Measurements from ENCODE around the gene WWC2. TPM values are rescaled to one million over a fixed set of nuclear protein-coding genes. Genes with fewer than 3 reads are reported as not detected.

The WWC2 gene
- total and polyA plus RNA-seq, 4 donors: 7.1 to 50.3 (median 24.9) TPM

GRCh38 chr4:183163135-183163534 lies 64.1 kb downstream of the WWC2 start:
- 92 to 94% methylated on average over 3 of the region's 3 CpGs for WGBS, 2 donors
- Histone ChIP-seq H3K27ac (ENCODE audit: low read depth in 1 of 2, low read length in 2 of 2) (no peak overlapping the region), H3K4me1 (ENCODE audit: control insufficient read depth in 1 of 2, insufficient read depth in 2 of 2, low read length in 2 of 2) (peaks cover 4 to 6% of the 10 kb centered on the region in 2 donors), H3K36me3 (ENCODE audit: control insufficient read depth in 1 of 2, insufficient read depth in 2 of 2, low read length in 1 of 2) (no peaks in the 10 kb centered on the region), H3K27me3 (ENCODE audit: control insufficient read depth in 1 of 2, insufficient read depth in 2 of 2, low read length in 1 of 2) (no peaks in the 10 kb centered on the region), H3K9me3 (ENCODE audit: control insufficient read depth, low read length) (no peaks in the 10 kb centered on the region), H3K4me3 (ENCODE audit: low read length in 2 of 2) (no peak overlapping the region)
- no peak for DNase-seq
- ATAC-seq (ENCODE audit: low FRiP score): no peak
- intact Hi-C loops (cut with DNase I): no loop called here

GRCh38 chr4:183164963-183165362 lies 65.9 kb downstream of the WWC2 start:
- Histone ChIP-seq H3K27ac (ENCODE audit: low read depth in 1 of 2, low read length in 2 of 2) (no peak overlapping the region), H3K36me3 (ENCODE audit: control insufficient read depth in 1 of 2, insufficient read depth in 2 of 2, low read length in 1 of 2) (no peaks in the 10 kb centered on the region), H3K4me1 (ENCODE audit: control insufficient read depth in 1 of 2, insufficient read depth in 2 of 2, low read length in 2 of 2) (peaks cover 4 to 6% of the 10 kb centered on the region in 2 donors), H3K27me3 (ENCODE audit: control insufficient read depth in 1 of 2, insufficient read depth in 2 of 2, low read length in 1 of 2) (no peaks in the 10 kb centered on the region), H3K4me3 (ENCODE audit: low read length in 2 of 2) (no peak overlapping the region), H3K9me3 (ENCODE audit: control insufficient read depth, low read length) (no peaks in the 10 kb centered on the region)
- 10 to 20% methylated on average over 1 of the region's 1 CpG for WGBS, 2 donors
- intact Hi-C loops (cut with DNase I): no loop called here
- no peak for ATAC-seq (ENCODE audit: low FRiP score)
- DNase-seq: no peak

GRCh38 chr4:183165376-183165775 lies 66.3 kb downstream of the WWC2 start:
- intact Hi-C loops (cut with DNase I): no loop called here
- Histone ChIP-seq H3K4me1 (ENCODE audit: control insufficient read depth in 1 of 2, insufficient read depth in 2 of 2, low read length in 2 of 2) (peaks cover 4 to 9% of the 10 kb centered on the region in 2 donors), H3K36me3 (ENCODE audit: control insufficient read depth in 1 of 2, insufficient read depth in 2 of 2, low read length in 1 of 2) (no peaks in the 10 kb centered on the region), H3K4me3 (ENCODE audit: low read length in 2 of 2) (no peak overlapping the region), H3K9me3 (ENCODE audit: control insufficient read depth, low read length) (no peaks in the 10 kb centered on the region), H3K27me3 (ENCODE audit: control insufficient read depth in 1 of 2, insufficient read depth in 2 of 2, low read length in 1 of 2) (no peaks in the 10 kb centered on the region), H3K27ac (ENCODE audit: low read depth in 1 of 2, low read length in 2 of 2) (no peak overlapping the region)
- WGBS, 2 donors: 2 to 10% methylated on average over 1 of the region's 1 CpG
- no peak for ATAC-seq (ENCODE audit: low FRiP score)
- no peak for DNase-seq

- intact Hi-C loops (cut with DNase I): no loop called here
Measured at GRCh38 chr4:183170894-183171293, 71.8 kb downstream of the WWC2 start.

GRCh38 chr4:183171484-183172267 lies 72.6 kb downstream of the WWC2 start:
- WGBS, 2 donors: 80 to 83% methylated on average over 4 of the region's 4 CpGs
- DNase-seq (no peak), ATAC-seq (ENCODE audit: low FRiP score) (no peak)
- intact Hi-C loops (cut with DNase I): no loop called here
- H3K4me3 ChIP-seq (ENCODE audit: low read length in 2 of 2): no peak overlapping the region
- H3K4me1 ChIP-seq (ENCODE audit: control insufficient read depth in 1 of 2, insufficient read depth in 2 of 2, low read length in 2 of 2): peaks cover 0 to 9% of the 10 kb centered on the region in 2 donors
- no peaks in the 10 kb centered on the region for H3K36me3 ChIP-seq (ENCODE audit: control insufficient read depth in 1 of 2, insufficient read depth in 2 of 2, low read length in 1 of 2)
- no peaks in the 10 kb centered on the region for H3K9me3 ChIP-seq (ENCODE audit: control insufficient read depth, low read length)
- H3K27me3 ChIP-seq (ENCODE audit: control insufficient read depth in 1 of 2, insufficient read depth in 2 of 2, low read length in 1 of 2): no peaks in the 10 kb centered on the region
- H3K27ac ChIP-seq (ENCODE audit: low read depth in 1 of 2, low read length in 2 of 2): no peak overlapping the region

More at GRCh38 chr4:183170894-183171293, 71.8 kb downstream of the WWC2 start:
- Histone ChIP-seq H3K4me3 (ENCODE audit: low read length in 2 of 2) (no peak overlapping the region), H3K27ac (ENCODE audit: low read depth in 1 of 2, low read length in 2 of 2) (no peak overlapping the region), H3K27me3 (ENCODE audit: control insufficient read depth in 1 of 2, insufficient read depth in 2 of 2, low read length in 1 of 2) (no peaks in the 10 kb centered on the region), H3K9me3 (ENCODE audit: control insufficient read depth, low read length) (no peaks in the 10 kb centered on the region), H3K4me1 (ENCODE audit: control insufficient read depth in 1 of 2, insufficient read depth in 2 of 2, low read length in 2 of 2) (peaks cover 0 to 9% of the 10 kb centered on the region in 2 donors), H3K36me3 (ENCODE audit: control insufficient read depth in 1 of 2, insufficient read depth in 2 of 2, low read length in 1 of 2) (no peaks in the 10 kb centered on the region)
- no peak for DNase-seq
- ATAC-seq (ENCODE audit: low FRiP score): no peak

GRCh38 chr4:183172881-183173280 lies 73.8 kb downstream of the WWC2 start:
- ATAC-seq (ENCODE audit: low FRiP score): no peak
- intact Hi-C loops (cut with DNase I): no loop called here
- H3K4me1 ChIP-seq (ENCODE audit: control insufficient read depth in 1 of 2, insufficient read depth in 2 of 2, low read length in 2 of 2): peaks cover 0 to 9% of the 10 kb centered on the region in 2 donors
- H3K4me3 ChIP-seq (ENCODE audit: low read length in 2 of 2): no peak overlapping the region
- no peaks in the 10 kb centered on the region for H3K9me3 ChIP-seq (ENCODE audit: control insufficient read depth, low read length)
- no peak overlapping the region for H3K27ac ChIP-seq (ENCODE audit: low read depth in 1 of 2, low read length in 2 of 2)
- H3K36me3 ChIP-seq (ENCODE audit: control insufficient read depth in 1 of 2, insufficient read depth in 2 of 2, low read length in 1 of 2): no peaks in the 10 kb centered on the region
- no peaks in the 10 kb centered on the region for H3K27me3 ChIP-seq (ENCODE audit: control insufficient read depth in 1 of 2, insufficient read depth in 2 of 2, low read length in 1 of 2)
- WGBS, 2 donors: 91 to 94% methylated on average over 1 of the region's 1 CpG
- no peak for DNase-seq

GRCh38 chr4:183173580-183174526 lies 74.8 kb downstream of the WWC2 start:
- Histone ChIP-seq H3K4me3 (ENCODE audit: low read length in 2 of 2) (no peak overlapping the region), H3K4me1 (ENCODE audit: control insufficient read depth in 1 of 2, insufficient read depth in 2 of 2, low read length in 2 of 2) (peaks cover 0 to 9% of the 10 kb centered on the region in 2 donors), H3K27me3 (ENCODE audit: control insufficient read depth in 1 of 2, insufficient read depth in 2 of 2, low read length in 1 of 2) (no peaks in the 10 kb centered on the region), H3K27ac (ENCODE audit: low read depth in 1 of 2, low read length in 2 of 2) (no peak overlapping the region), H3K9me3 (ENCODE audit: control insufficient read depth, low read length) (no peaks in the 10 kb centered on the region), H3K36me3 (ENCODE audit: control insufficient read depth in 1 of 2, insufficient read depth in 2 of 2, low read length in 1 of 2) (no peaks in the 10 kb centered on the region)
- ATAC-seq (ENCODE audit: low FRiP score) (no peak), DNase-seq (no peak)
- WGBS, 2 donors: 54% methylated on average over 13 of the region's 13 CpGs
- intact Hi-C loops (cut with DNase I): no loop called here

- Histone ChIP-seq H3K4me3 (ENCODE audit: low read length in 2 of 2) (no peak overlapping the region), H3K36me3 (ENCODE audit: control insufficient read depth in 1 of 2, insufficient read depth in 2 of 2, low read length in 1 of 2) (no peaks in the 10 kb centered on the region), H3K27me3 (ENCODE audit: control insufficient read depth in 1 of 2, insufficient read depth in 2 of 2, low read length in 1 of 2) (no peaks in the 10 kb centered on the region), H3K4me1 (ENCODE audit: control insufficient read depth in 1 of 2, insufficient read depth in 2 of 2, low read length in 2 of 2) (peaks cover 0 to 5% of the 10 kb centered on the region in 2 donors), H3K9me3 (ENCODE audit: control insufficient read depth, low read length) (no peaks in the 10 kb centered on the region), H3K27ac (ENCODE audit: low read depth in 1 of 2, low read length in 2 of 2) (no peak overlapping the region)
- DNase-seq (no peak), ATAC-seq (ENCODE audit: low FRiP score) (no peak)
- intact Hi-C loops (cut with DNase I): no loop called here
- 32 to 38% methylated on average over 5 of the region's 5 CpGs for WGBS, 2 donors
Measured at GRCh38 chr4:183175631-183176232, 76.7 kb downstream of the WWC2 start.
